Fibroblast of lung (primary cell): Measurements from ENCODE around the gene TMEM131L. TPM values are rescaled to one million over a fixed set of nuclear protein-coding genes. Genes with fewer than 3 reads are reported as not detected.

Source experiments
- DNase-seq, 2 donors: peaks; one replicate each; pipeline versions ENCODE4 v3.0.0 to v3.0.0-alpha.2; 2010; ENCODE audit warnings: low read depth in 2 of 2
- H2AFZ ChIP-seq: 2 replicates; pipeline ENCODE4 v1.5.1; 2012; ENCODE audit warnings: low read length, control low read depth, inconsistent platforms
- H3K27ac ChIP-seq: 2 replicates; pipeline ENCODE4 v1.5.1; 2011; ENCODE audit warnings: low read length, control low read depth; ENCODE audit not compliant: insufficient read depth
- H3K27me3 ChIP-seq: 2 replicates; pipeline ENCODE4 v1.5.1; 2011; ENCODE audit warnings: mild to moderate bottlenecking, low read length; ENCODE audit not compliant: control insufficient read depth, insufficient read depth
- H3K36me3 ChIP-seq: 2 replicates; pipeline ENCODE4 v1.5.1; 2011; ENCODE audit warnings: low read length; ENCODE audit not compliant: control insufficient read depth, insufficient read depth
- H3K4me1 ChIP-seq: 2 replicates; pipeline ENCODE4 v1.5.1; 2011; ENCODE audit warnings: low read length; ENCODE audit not compliant: control insufficient read depth, insufficient read depth; ENCODE audit errors: extremely low read depth
- H3K4me2 ChIP-seq: 2 replicates; pipeline ENCODE4 v1.5.1; 2011; ENCODE audit warnings: low read length, control low read depth; ENCODE audit not compliant: insufficient read depth; ENCODE audit errors: extremely low read depth
- H3K4me3 ChIP-seq, 4 experiments: fragments of 200-600 bp in 1 of 4; sonication (generic) in 1 of 4; replicated peaks in 1 of 4; 2 replicates each; pipeline ENCODE4 v1.5.1; 2011 to 2016; ENCODE audit warnings: low read length in 4 of 4, low read depth in 3 of 4, mild to moderate bottlenecking in 3 of 4, control low read depth in 2 of 4, inconsistent platforms in 1 of 4, mixed read lengths in 1 of 4; ENCODE audit not compliant: insufficient read depth in 1 of 4; ENCODE audit errors: control extremely low read depth in 1 of 4
- H3K79me2 ChIP-seq: 2 replicates; pipeline ENCODE4 v1.5.1; 2012; ENCODE audit warnings: mild to moderate bottlenecking, low read length, inconsistent platforms; ENCODE audit not compliant: control insufficient read depth, insufficient read depth
- H3K9ac ChIP-seq: 2 replicates; pipeline ENCODE4 v1.5.1; 2011; ENCODE audit warnings: mild to moderate bottlenecking, low read length, control low read depth; ENCODE audit not compliant: insufficient read depth
- H3K9me3 ChIP-seq: 2 replicates; pipeline ENCODE4 v1.5.1; 2012; ENCODE audit warnings: low read depth, low read length; ENCODE audit not compliant: control insufficient read depth, insufficient read depth
- H4K20me1 ChIP-seq: 2 replicates; pipeline ENCODE4 v1.5.1; 2011; ENCODE audit warnings: low read length; ENCODE audit not compliant: control insufficient read depth, insufficient read depth; ENCODE audit errors: extremely low read depth
- EZH2 ChIP-seq: IDR thresholded peaks from 2 replicates; pipeline ENCODE4 v1.5.1; 2012; ENCODE audit warnings: low read length, control low read depth, mild to moderate bottlenecking; ENCODE audit errors: missing control alignments
- polyA plus RNA-seq, 2 donors: library from polyadenylated mRNA; depleted of rRNA in 1 of 2; stranded (reverse) in 1 of 2; unstranded in 1 of 2; fragments of >200 nt; gene quantifications; 2 replicates each; pipeline ENCODE4 v1.2.1, GENCODE V29; 2011 to 2012; ENCODE audit warnings: missing spikeins in 1 of 2
- total RNA-seq: library from RNA; depleted of rRNA; stranded (reverse); fragments of >200 nt; gene quantifications from 2 replicates; pipeline ENCODE4 v1.2.1, GENCODE V29; 2014
- TF ChIP-seq, protein P1 (sequence below), 2 donors: IDR thresholded peaks in 1 of 2; conservative IDR thresholded peaks in 1 of 2; 1 replicate in 1 of 2; 2 replicates in 1 of 2; pipeline ENCODE4 v1.5.1; 2011 to 2012; ENCODE audit warnings: low read length in 2 of 2, control low read depth in 1 of 2, inconsistent platforms in 1 of 2, low read depth in 1 of 2, mild to moderate bottlenecking in 1 of 2

Gene TMEM131L
- total and polyA plus RNA-seq, 2 donors (not counting 1 experiment from before 2014, with no cell fraction given) = 7.7 to 15.0 TPM

DNA sequence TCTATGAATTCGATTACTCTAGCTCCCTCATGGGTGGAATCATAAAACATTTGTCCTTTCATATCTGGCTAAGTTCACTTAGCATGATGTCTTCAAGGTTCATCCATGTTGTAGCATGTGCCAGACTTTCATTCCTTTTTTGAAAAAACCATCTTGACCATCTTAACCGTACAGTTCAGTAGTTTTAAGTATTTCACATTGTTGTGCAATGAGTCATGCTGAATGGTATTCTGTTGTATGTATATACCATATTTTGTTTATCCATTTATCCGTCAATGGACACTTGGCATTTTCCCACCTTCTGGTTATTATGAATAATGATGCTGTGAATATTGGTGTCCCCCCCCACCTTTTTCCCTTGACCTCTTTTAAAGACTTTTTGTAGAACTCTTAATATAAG, 145.5 kb downstream of the TMEM131L start:
- no peak overlapping the region for H3K4me2 ChIP-seq
- no peak overlapping the region for H2AFZ ChIP-seq
- no peak overlapping the region for H3K9ac ChIP-seq
- H3K27me3 ChIP-seq = no peaks in the 10 kb centered on the region
- H3K27ac ChIP-seq = no peak overlapping the region
- peak; percentile 54 to 56 for DNase-seq
- no peak overlapping the region for H3K4me3 ChIP-seq
- H3K9me3 ChIP-seq = no peaks in the 10 kb centered on the region
- H3K4me1 ChIP-seq = peaks cover 3% of the 10 kb centered on the region
- H3K79me2 ChIP-seq = no peaks in the 10 kb centered on the region
- no peaks in the 10 kb centered on the region for H4K20me1 ChIP-seq
- TF ChIP-seq EZH2 = no peak
- TF ChIP-seq, protein P1, sequence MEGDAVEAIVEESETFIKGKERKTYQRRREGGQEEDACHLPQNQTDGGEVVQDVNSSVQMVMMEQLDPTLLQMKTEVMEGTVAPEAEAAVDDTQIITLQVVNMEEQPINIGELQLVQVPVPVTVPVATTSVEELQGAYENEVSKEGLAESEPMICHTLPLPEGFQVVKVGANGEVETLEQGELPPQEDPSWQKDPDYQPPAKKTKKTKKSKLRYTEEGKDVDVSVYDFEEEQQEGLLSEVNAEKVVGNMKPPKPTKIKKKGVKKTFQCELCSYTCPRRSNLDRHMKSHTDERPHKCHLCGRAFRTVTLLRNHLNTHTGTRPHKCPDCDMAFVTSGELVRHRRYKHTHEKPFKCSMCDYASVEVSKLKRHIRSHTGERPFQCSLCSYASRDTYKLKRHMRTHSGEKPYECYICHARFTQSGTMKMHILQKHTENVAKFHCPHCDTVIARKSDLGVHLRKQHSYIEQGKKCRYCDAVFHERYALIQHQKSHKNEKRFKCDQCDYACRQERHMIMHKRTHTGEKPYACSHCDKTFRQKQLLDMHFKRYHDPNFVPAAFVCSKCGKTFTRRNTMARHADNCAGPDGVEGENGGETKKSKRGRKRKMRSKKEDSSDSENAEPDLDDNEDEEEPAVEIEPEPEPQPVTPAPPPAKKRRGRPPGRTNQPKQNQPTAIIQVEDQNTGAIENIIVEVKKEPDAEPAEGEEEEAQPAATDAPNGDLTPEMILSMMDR (conservative IDR thresholded peaks at IDR 0.05 in 1 of 2, IDR thresholded peaks at IDR 0.05 in 1 of 2; ENCODE audit: low read depth in 1 of 2, low read length in 2 of 2) = no peak
- H3K36me3 ChIP-seq = no peaks in the 10 kb centered on the region

GRCh38 chr4:153612878-153613277, 146.7 kb downstream of the TMEM131L start:
- no peaks in the 10 kb centered on the region for H3K79me2 ChIP-seq
- no peak overlapping the region for H3K4me3 ChIP-seq
- DNase-seq = no peak
- no peak for TF ChIP-seq EZH2
- TF ChIP-seq, protein P1 (conservative IDR thresholded peaks at IDR 0.05 in 1 of 2, IDR thresholded peaks at IDR 0.05 in 1 of 2; ENCODE audit: low read depth in 1 of 2, low read length in 2 of 2) = no peak
- no peaks in the 10 kb centered on the region for H3K9me3 ChIP-seq
- no peaks in the 10 kb centered on the region for H3K36me3 ChIP-seq
- H3K27me3 ChIP-seq = no peaks in the 10 kb centered on the region
- H3K4me1 ChIP-seq = peaks cover 3% of the 10 kb centered on the region
- H3K9ac ChIP-seq = no peak overlapping the region
- no peak overlapping the region for H2AFZ ChIP-seq
- H3K4me2 ChIP-seq = no peak overlapping the region
- no peaks in the 10 kb centered on the region for H4K20me1 ChIP-seq
- no peak overlapping the region for H3K27ac ChIP-seq

DNA sequence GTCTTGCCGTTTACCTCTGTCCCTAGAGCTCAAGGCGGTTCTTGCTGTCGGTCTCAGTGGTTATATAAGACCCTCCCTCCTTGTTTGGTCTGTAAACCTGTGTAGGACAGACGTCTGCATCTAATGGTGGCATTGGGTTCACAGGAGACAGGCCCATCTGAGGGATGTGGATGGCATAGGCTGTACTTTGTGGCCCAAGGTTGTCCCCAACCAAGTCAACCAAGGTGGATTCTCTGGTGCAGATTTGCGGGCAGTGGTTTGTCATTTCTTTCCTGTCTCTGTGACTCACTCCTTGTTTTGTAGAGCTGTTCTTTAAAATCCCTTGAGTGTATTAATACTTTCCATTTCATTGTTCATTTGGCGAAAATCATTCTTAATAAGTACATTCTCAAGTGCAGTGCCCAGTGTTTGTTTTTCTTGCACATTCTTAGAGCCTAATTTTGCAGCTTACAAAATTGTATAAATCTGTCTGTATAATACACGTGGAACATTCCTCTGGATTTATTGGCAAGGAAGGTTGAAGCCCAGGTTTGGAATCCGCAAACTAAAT, 149.9 kb downstream of the TMEM131L start:
- H2AFZ ChIP-seq = no peak overlapping the region
- TF ChIP-seq EZH2 = no peak
- TF ChIP-seq, protein P1 (conservative IDR thresholded peaks at IDR 0.05 in 1 of 2, IDR thresholded peaks at IDR 0.05 in 1 of 2; ENCODE audit: low read depth in 1 of 2, low read length in 2 of 2) = no peak
- no peaks in the 10 kb centered on the region for H4K20me1 ChIP-seq
- no peak overlapping the region for H3K4me2 ChIP-seq
- H3K9ac ChIP-seq = no peak overlapping the region
- no peaks in the 10 kb centered on the region for H3K9me3 ChIP-seq
- H3K36me3 ChIP-seq = peaks cover under 1% of the 10 kb centered on the region
- H3K4me3 ChIP-seq = no peak overlapping the region
- no peaks in the 10 kb centered on the region for H3K27me3 ChIP-seq
- H3K79me2 ChIP-seq = no peaks in the 10 kb centered on the region
- no peak overlapping the region for H3K27ac ChIP-seq
- H3K4me1 ChIP-seq = peaks cover 3% of the 10 kb centered on the region
- DNase-seq = peak in 1 of 2 donors; percentile 10
